Endothelial cell of umbilical vein (primary cell): Measurements from ENCODE around the gene LMCD1. TPM values are rescaled to one million over a fixed set of nuclear protein-coding genes. Genes with fewer than 3 reads are reported as not detected.
A peak's percentile ranks its signal among the peaks of the same experiment; 100 is the strongest.

Experiments used
- BruUV-seq: library from RNA; stranded (reverse); fragments of 400-500 nt; replicated peaks from 2 replicates; lab custom pipeline; 2021; lab: Mats Ljungman, UMichigan
- CTCF ChIA-PET: fragments of 300-600, 350-600 bp; sonication (Branson Sonifier 250); formaldehyde crosslinking; loops from one replicate; lab custom pipeline; 2021; ENCODE audit warnings: antibody characterized with exemption, inconsistent platforms; lab: Charles Lee
- POLR2A ChIA-PET: fragments of 300-600, 350-600 bp; sonication (Branson Sonifier 250); formaldehyde crosslinking; loops from one replicate; lab custom pipeline; 2021; ENCODE audit warnings: antibody characterized with exemption, inconsistent platforms; lab: Charles Lee
- DNase-seq: peaks from one replicate; pipeline ENCODE4 v3.0.0-alpha.2; 2011; ENCODE audit warnings: low read depth, low spot score
- FAIRE-seq: peaks from 2 replicates; lab custom pipeline; 2011; peaks lifted over from hg19 to GRCh38; lab: Jason Lieb, UNC
- H2AFZ ChIP-seq: 2 replicates; pipeline ENCODE4 v1.6.0; 2012; ENCODE audit warnings: low read depth, low read length, control low read depth, inconsistent platforms
- H3K27ac ChIP-seq: 2 replicates; pipeline ENCODE4 v1.5.1; 2011; ENCODE audit warnings: low read depth, mild to moderate bottlenecking, control low read depth, low read length, moderate library complexity; ENCODE audit not compliant: insufficient read depth
- H3K27me3 ChIP-seq, 2 experiments: 2 replicates each; pipeline versions ENCODE4 v1.6.0 to v1.6.1; 2011; ENCODE audit warnings: low read length in 2 of 2, mixed read lengths in 1 of 2; ENCODE audit not compliant: control insufficient read depth in 2 of 2, insufficient read depth in 2 of 2
- H3K36me3 ChIP-seq, 2 experiments: 2 replicates in 1 of 2; 3 replicates in 1 of 2; pipeline ENCODE4 v1.5.1; 2011; ENCODE audit warnings: low read length in 2 of 2, mild to moderate bottlenecking in 1 of 2, moderate library complexity in 1 of 2; ENCODE audit not compliant: control insufficient read depth in 2 of 2, insufficient read depth in 2 of 2; ENCODE audit errors: extremely low read depth in 1 of 2
- H3K4me1 ChIP-seq: 3 replicates; pipeline ENCODE4 v1.5.1; 2011; ENCODE audit warnings: mild to moderate bottlenecking, low read length; ENCODE audit not compliant: control insufficient read depth, insufficient read depth; ENCODE audit errors: extremely low read depth
- H3K4me2 ChIP-seq: 2 replicates; pipeline ENCODE4 v1.6.1; 2011; ENCODE audit warnings: low read length, control low read depth, mixed read lengths; ENCODE audit not compliant: insufficient read depth
- H3K4me3 ChIP-seq, 3 experiments: fragments of 200-600 bp in 1 of 3; sonication (generic), shearing (Covaris generic) in 1 of 3; replicated peaks in 1 of 3; 2 replicates each; pipeline ENCODE4 v1.5.1; 2011 to 2016; ENCODE audit warnings: control low read depth in 3 of 3, low read length in 3 of 3, mild to moderate bottlenecking in 2 of 3, inconsistent platforms in 1 of 3, low read depth in 1 of 3, moderate library complexity in 1 of 3; ENCODE audit not compliant: insufficient read depth in 1 of 3
- H3K79me2 ChIP-seq: 2 replicates; pipeline ENCODE4 v1.6.0; 2012; ENCODE audit warnings: low read length, inconsistent platforms; ENCODE audit not compliant: control insufficient read depth, insufficient read depth
- H3K9ac ChIP-seq: replicated peaks from 2 replicates; pipeline ENCODE3; 2011; ENCODE audit warnings: low read length, control low read depth; ENCODE audit not compliant: insufficient read depth; ENCODE audit errors: extremely low read depth
- H3K9me1 ChIP-seq: replicated peaks from 3 replicates; pipeline ENCODE4 v1.6.0; 2011; ENCODE audit warnings: mild to moderate bottlenecking, low read length; ENCODE audit not compliant: control insufficient read depth, insufficient read depth; ENCODE audit errors: extremely low read depth
- H3K9me3 ChIP-seq: replicated peaks from 2 replicates; pipeline ENCODE4 v1.5.1; 2012; ENCODE audit warnings: low read length, inconsistent platforms; ENCODE audit not compliant: control insufficient read depth, insufficient read depth
- H4K20me1 ChIP-seq: replicated peaks from 2 replicates; pipeline ENCODE3; 2011; ENCODE audit warnings: mild to moderate bottlenecking, low read length; ENCODE audit not compliant: control insufficient read depth, insufficient read depth; ENCODE audit errors: extremely low read depth
- EZH2 ChIP-seq: IDR thresholded peaks from 2 replicates; pipeline ENCODE4 v1.6.1; 2012; ENCODE audit warnings: borderline replicate concordance, low read depth, mild to moderate bottlenecking, moderate library complexity, low read length, inconsistent platforms; ENCODE audit not compliant: severe bottlenecking
- FOS ChIP-seq: IDR thresholded peaks from 2 replicates; pipeline ENCODE4 v1.6.1; 2011; ENCODE audit warnings: mild to moderate bottlenecking, low read length, moderate library complexity, borderline replicate concordance; ENCODE audit not compliant: insufficient read depth
- GATA2 ChIP-seq: IDR thresholded peaks from 2 replicates; pipeline ENCODE4 v1.7.0; 2011; ENCODE audit warnings: low read depth, mild to moderate bottlenecking, moderate library complexity, mixed read lengths, low read length; ENCODE audit not compliant: insufficient read length, insufficient read depth
- JUN ChIP-seq: IDR thresholded peaks from 2 replicates; pipeline ENCODE4 v1.6.1; 2011; ENCODE audit warnings: borderline replicate concordance, low read depth; ENCODE audit not compliant: insufficient read length, insufficient read depth
- MYC ChIP-seq: IDR thresholded peaks from one replicate; pipeline ENCODE4 v1.6.1; 2011; ENCODE audit warnings: mild to moderate bottlenecking, low read depth, low read length
- POLR2A ChIP-seq: IDR thresholded peaks from 2 replicates; pipeline ENCODE4 v1.6.1; 2012; ENCODE audit warnings: low read depth, mild to moderate bottlenecking, control low read depth, low read length
- POLR2AphosphoS5 ChIP-seq: IDR thresholded peaks from 2 replicates; pipeline ENCODE4 v1.6.1; 2012; ENCODE audit warnings: low read depth, mild to moderate bottlenecking, control low read depth, low read length, moderate library complexity; ENCODE audit not compliant: insufficient read depth
- dilution Hi-C: fragments of 300-500 bp; cut with MboI; formaldehyde crosslinking; loops from one replicate; pipeline ENCODE4 v1.15.0; 2019; ENCODE audit warnings: low sequenced_read_pairs; ENCODE audit not compliant: extremely low pct_ligation_motif_present
- intact Hi-C: fragments of 100-400 bp; cut with micrococcal nuclease; formaldehyde crosslinking; loops from one replicate; pipeline ENCODE4 v1.10.0; 2022
- polyA plus RNA-seq, 4 experiments: library from polyadenylated mRNA; depleted of rRNA in 3 of 4; stranded (reverse) in 3 of 4; unstranded in 1 of 4; fragments of >200 nt; gene quantifications; 2 replicates each; pipeline versions ENCODE4 v1.2.1 to v1.2.3, GENCODE V29; 2011 to 2012; ENCODE audit warnings: missing spikeins in 1 of 4
- total RNA-seq: library from RNA; stranded (reverse); gene quantifications from 2 replicates; pipeline ENCODE4 v1.2.3, GENCODE V29; 2021
- TF ChIP-seq, protein P1 (sequence below): IDR thresholded peaks from 2 replicates; pipeline ENCODE4 v1.6.1; 2011; ENCODE audit not compliant: insufficient read depth, insufficient read length
- TF ChIP-seq, protein P2 (sequence below), 2 donors: IDR thresholded peaks; 1 replicate in 1 of 2; 2 replicates in 1 of 2; pipeline ENCODE4 v1.5.1; 2011; ENCODE audit warnings: low read length in 2 of 2, mild to moderate bottlenecking in 2 of 2, moderate library complexity in 2 of 2, control low read depth in 1 of 2, inconsistent platforms in 1 of 2, low read depth in 1 of 2; ENCODE audit not compliant: insufficient read depth in 1 of 2; ENCODE audit errors: extremely low read depth in 1 of 2

Gene LMCD1
- total and polyA plus RNA-seq, 2 donors (not counting 3 experiments of a cell fraction or from before 2014, with no cell fraction given): 7.6 to 14.5 TPM

DNA sequence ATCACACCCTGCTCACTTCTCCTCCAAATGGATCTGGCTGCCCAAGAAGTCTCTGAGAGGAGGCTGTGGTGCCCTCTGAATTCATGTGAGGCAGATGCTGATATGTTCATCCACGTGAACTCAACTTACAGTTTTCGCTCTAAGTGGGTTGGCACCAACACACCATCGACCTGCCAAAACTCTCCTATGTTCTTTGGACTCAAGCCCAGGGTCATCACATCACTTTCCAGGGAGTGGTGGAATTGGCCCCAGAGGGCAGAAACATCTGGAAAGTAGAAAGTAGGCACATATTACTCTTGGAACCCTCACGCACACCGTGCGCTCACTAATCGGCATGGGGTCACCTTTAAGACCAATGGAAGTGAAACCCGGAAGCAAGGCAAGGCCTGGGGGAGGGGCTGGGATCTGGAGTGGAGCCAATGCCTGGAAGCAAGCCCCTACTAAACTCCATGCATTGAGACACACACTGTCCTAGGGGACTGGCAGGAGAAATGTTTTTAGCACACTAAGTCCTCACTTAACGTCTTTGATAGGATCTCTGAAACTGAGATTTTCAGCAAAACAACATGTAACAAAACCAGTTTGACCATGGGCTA, 101.6 kb downstream of the LMCD1 start:
- dilution Hi-C loops (no loop called here), intact Hi-C loops (no loop called here)
- H3K36me3 ChIP-seq: no peaks in the 10 kb centered on the region
- H3K9ac ChIP-seq: no peak overlapping the region
- DNase-seq: peak; percentile 5
- no peaks in the 10 kb centered on the region for H4K20me1 ChIP-seq
- H2AFZ ChIP-seq: no peak overlapping the region
- no peaks in the 10 kb centered on the region for H3K27me3 ChIP-seq
- no peaks in the 10 kb centered on the region for H3K4me1 ChIP-seq
- no peaks in the 10 kb centered on the region for H3K9me3 ChIP-seq
- H3K4me3 ChIP-seq: no peak overlapping the region
- FAIRE-seq: no peak
- H3K79me2 ChIP-seq: no peaks in the 10 kb centered on the region
- no peak for TF ChIP-seq POLR2A
- TF ChIP-seq, protein P1, sequence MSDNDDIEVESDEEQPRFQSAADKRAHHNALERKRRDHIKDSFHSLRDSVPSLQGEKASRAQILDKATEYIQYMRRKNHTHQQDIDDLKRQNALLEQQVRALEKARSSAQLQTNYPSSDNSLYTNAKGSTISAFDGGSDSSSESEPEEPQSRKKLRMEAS: no peak
- no peak for TF ChIP-seq GATA2
- TF ChIP-seq FOS: no peak
- no peak for TF ChIP-seq EZH2
- TF ChIP-seq, protein P2, sequence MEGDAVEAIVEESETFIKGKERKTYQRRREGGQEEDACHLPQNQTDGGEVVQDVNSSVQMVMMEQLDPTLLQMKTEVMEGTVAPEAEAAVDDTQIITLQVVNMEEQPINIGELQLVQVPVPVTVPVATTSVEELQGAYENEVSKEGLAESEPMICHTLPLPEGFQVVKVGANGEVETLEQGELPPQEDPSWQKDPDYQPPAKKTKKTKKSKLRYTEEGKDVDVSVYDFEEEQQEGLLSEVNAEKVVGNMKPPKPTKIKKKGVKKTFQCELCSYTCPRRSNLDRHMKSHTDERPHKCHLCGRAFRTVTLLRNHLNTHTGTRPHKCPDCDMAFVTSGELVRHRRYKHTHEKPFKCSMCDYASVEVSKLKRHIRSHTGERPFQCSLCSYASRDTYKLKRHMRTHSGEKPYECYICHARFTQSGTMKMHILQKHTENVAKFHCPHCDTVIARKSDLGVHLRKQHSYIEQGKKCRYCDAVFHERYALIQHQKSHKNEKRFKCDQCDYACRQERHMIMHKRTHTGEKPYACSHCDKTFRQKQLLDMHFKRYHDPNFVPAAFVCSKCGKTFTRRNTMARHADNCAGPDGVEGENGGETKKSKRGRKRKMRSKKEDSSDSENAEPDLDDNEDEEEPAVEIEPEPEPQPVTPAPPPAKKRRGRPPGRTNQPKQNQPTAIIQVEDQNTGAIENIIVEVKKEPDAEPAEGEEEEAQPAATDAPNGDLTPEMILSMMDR (IDR thresholded peaks at IDR 0.05; ENCODE audit: extremely low read depth in 1 of 2, insufficient read depth in 1 of 2, low read depth in 1 of 2, low read length in 2 of 2): no peak
- no peak for TF ChIP-seq POLR2AphosphoS5
- no peak for TF ChIP-seq MYC
- no peak for TF ChIP-seq JUN
- no peaks in the 10 kb centered on the region for H3K9me1 ChIP-seq
- CTCF ChIA-PET: no interaction called here
- H3K4me2 ChIP-seq: no peak overlapping the region
- POLR2A ChIA-PET: no interaction called here
- no TSS peak for BruUV-seq
- no peak overlapping the region for H3K27ac ChIP-seq
